Measurements from ENCODE around the gene INSYN2B.

Gene INSYN2B

GRCh38 chr5:169980418-169981053 is at the start of gene INSYN2B:
Gene INSYN2B, minus strand, starts transcription at chr5:169980495. Its CDS starts 96,597 bp downstream, at chr5:169883898.
- DNase-seq (ENCODE audit: low spot score): peak; percentile 96

GRCh38 chr5:170028124-170028523 is 47.8 kb upstream of the INSYN2B start:
- DNase-seq (ENCODE audit: low spot score): no peak

- DNase-seq (ENCODE audit: low spot score): no peak
These were observed 45.6 kb upstream of the INSYN2B start for GRCh38 chr5:170025853-170026252.

- DNase-seq (ENCODE audit: low spot score): no peak
These were observed 41.2 kb upstream of the INSYN2B start for GRCh38 chr5:170021506-170021905.

- no peak for DNase-seq (ENCODE audit: low spot score)
These were observed 40.1 kb upstream of the INSYN2B start for GRCh38 chr5:170020423-170020822.

GRCh38 chr5:170012622-170013021 is 32.3 kb upstream of the INSYN2B start:
- no peak for DNase-seq (ENCODE audit: low spot score)

- no peak for DNase-seq (ENCODE audit: low spot score)
These were observed 31.5 kb upstream of the INSYN2B start for GRCh38 chr5:170011751-170012150.

GRCh38 chr5:170010595-170010994 is 30.3 kb upstream of the INSYN2B start:
- DNase-seq (ENCODE audit: low spot score): peak; percentile 3

- DNase-seq (ENCODE audit: low spot score): no peak
These were observed 28.1 kb upstream of the INSYN2B start for GRCh38 chr5:170008376-170008775.

- no peak for DNase-seq (ENCODE audit: low spot score)
These were observed 25.7 kb upstream of the INSYN2B start for GRCh38 chr5:170006021-170006420.

GRCh38 chr5:170000155-170000554 is 19.9 kb upstream of the INSYN2B start:
- DNase-seq (ENCODE audit: low spot score): no peak

- no peak for DNase-seq (ENCODE audit: low spot score)
These were observed 19.3 kb upstream of the INSYN2B start for GRCh38 chr5:169999621-170000020.

- no peak for DNase-seq (ENCODE audit: low spot score)
These were observed 17.5 kb upstream of the INSYN2B start for GRCh38 chr5:169997798-169998197.

GRCh38 chr5:169993485-169993790 is 13.1 kb upstream of the INSYN2B start:
- DNase-seq (ENCODE audit: low spot score): no peak

GRCh38 chr5:169992789-169993484 is 12.6 kb upstream of the INSYN2B start:
- DNase-seq (ENCODE audit: low spot score): no peak

GRCh38 chr5:169991115-169991869 is 11.0 kb upstream of the INSYN2B start:
- no peak for DNase-seq (ENCODE audit: low spot score)

- DNase-seq (ENCODE audit: low spot score): no peak
These were observed 9.1 kb upstream of the INSYN2B start for GRCh38 chr5:169989365-169989764.

- no peak for DNase-seq (ENCODE audit: low spot score)
These were observed 8.7 kb upstream of the INSYN2B start for GRCh38 chr5:169988947-169989346.

GRCh38 chr5:169988206-169988605 is 7.9 kb upstream of the INSYN2B start:
- DNase-seq (ENCODE audit: low spot score): no peak

GRCh38 chr5:169979871-169980270 is 424 bp downstream of the INSYN2B start:
- no peak for DNase-seq (ENCODE audit: low spot score)

- peak; percentile 13 for DNase-seq (ENCODE audit: low spot score)
These were observed 1.6 kb downstream of the INSYN2B start for GRCh38 chr5:169978714-169979113.

- DNase-seq (ENCODE audit: low spot score): no peak
These were observed 6.0 kb downstream of the INSYN2B start for GRCh38 chr5:169974121-169974770.

- no peak for DNase-seq (ENCODE audit: low spot score)
These were observed 7.2 kb downstream of the INSYN2B start for GRCh38 chr5:169973056-169973455.
